CD8-positive, alpha-beta memory T cell (primary cell): ENCODE results near the gene TRIM65. TPM values are rescaled to one million over a fixed set of nuclear protein-coding genes. Genes with fewer than 3 reads are reported as not detected.
A peak's percentile ranks its signal among the peaks of the same experiment; 100 is the strongest.
"Not testable (repeated sequence)": the region's sequence is repeated elsewhere in the genome, so short reads cannot be mapped to it uniquely, and the experiment has no call there.

Experiments
- CTCF ChIA-PET: fragments of 350-600 bp; sonication (Branson Sonifier 250); formaldehyde crosslinking; loops from one replicate; lab custom pipeline; 2021; ENCODE audit warnings: antibody characterized with exemption; lab: Charles Lee
- POLR2A ChIA-PET: fragments of 350-600 bp; sonication (Branson Sonifier 250); formaldehyde crosslinking; loops from one replicate; lab custom pipeline; 2021; ENCODE audit warnings: antibody characterized with exemption; lab: Charles Lee
- DNase-seq, 5 donors: peaks; one replicate each; pipeline versions ENCODE4 v3.0.0 to v3.0.0-alpha.2; 2020 to 2022; ENCODE audit warnings: mixed read lengths in 1 of 5
- H3K27ac ChIP-seq: one replicate; pipeline ENCODE4 v1.7.0; 2013; ENCODE audit warnings: low read depth, mild to moderate bottlenecking, low read length, moderate library complexity
- H3K27me3 ChIP-seq: 2 replicates; pipeline ENCODE4 v1.7.0; 2013; ENCODE audit warnings: low read length, mild to moderate bottlenecking; ENCODE audit not compliant: insufficient read depth, poor library complexity, severe bottlenecking
- H3K36me3 ChIP-seq: 2 replicates; pipeline ENCODE4 v1.7.0; 2013; ENCODE audit warnings: mild to moderate bottlenecking, low read length, moderate library complexity; ENCODE audit not compliant: insufficient read depth
- H3K4me1 ChIP-seq: 2 replicates; pipeline ENCODE4 v1.7.0; 2013; ENCODE audit warnings: mild to moderate bottlenecking, low read length, moderate library complexity; ENCODE audit not compliant: insufficient read depth
- H3K4me3 ChIP-seq: 2 replicates; pipeline ENCODE4 v1.7.0; 2013; ENCODE audit warnings: mild to moderate bottlenecking, low read length
- H3K9me3 ChIP-seq: 2 replicates; pipeline ENCODE4 v1.7.0; 2013; ENCODE audit warnings: mild to moderate bottlenecking, low read length
- H3K27ac Mint-ChIP-seq, 8 donors: one replicate each; pipeline ENCODE4 v1.8.0; 2020 to 2021; ENCODE audit warnings: mixed read lengths in 8 of 8, mild to moderate bottlenecking in 6 of 8, inconsistent platforms in 3 of 8, moderate library complexity in 3 of 8
- H3K27me3 Mint-ChIP-seq, 2 donors: one replicate each; pipeline ENCODE4 v1.8.0; 2020 to 2021; ENCODE audit warnings: mixed read lengths in 2 of 2, mild to moderate bottlenecking in 1 of 2, moderate library complexity in 1 of 2
- H3K36me3 Mint-ChIP-seq, 3 donors: one replicate each; pipeline ENCODE4 v1.8.0; 2020 to 2021; ENCODE audit warnings: mixed read lengths in 3 of 3, inconsistent platforms in 1 of 3, mild to moderate bottlenecking in 1 of 3
- H3K4me1 Mint-ChIP-seq, 3 donors: one replicate each; pipeline ENCODE4 v1.8.0; 2020 to 2021; ENCODE audit warnings: mixed read lengths in 3 of 3, inconsistent platforms in 1 of 3, mild to moderate bottlenecking in 1 of 3
- H3K4me3 Mint-ChIP-seq, 7 donors: one replicate each; pipeline ENCODE4 v1.8.0; 2020 to 2021; ENCODE audit warnings: mixed read lengths in 7 of 7, mild to moderate bottlenecking in 6 of 7, moderate library complexity in 4 of 7, inconsistent platforms in 2 of 7
- H3K9me3 Mint-ChIP-seq, 5 donors: one replicate each; pipeline ENCODE4 v1.8.0; 2020 to 2022; ENCODE audit warnings: mixed read lengths in 5 of 5, mild to moderate bottlenecking in 3 of 5, moderate library complexity in 2 of 5, inconsistent platforms in 1 of 5
- polyA plus RNA-seq: library from polyadenylated mRNA; unstranded; fragments of 300-500 nt; fragmentation: Illumina TruSeq; gene quantifications from one replicate; pipeline ENCODE4 v1.2.3, GENCODE V29; 2021
- total RNA-seq, 2 experiments: library from RNA; stranded (reverse); gene quantifications; one replicate each; pipeline ENCODE4 v1.2.3, GENCODE V29; 2021

Gene TRIM65
- total and polyA plus RNA-seq, 3 experiments from 2014 or later = 28.1 to 35.4 (median 34.9) TPM

DNA sequence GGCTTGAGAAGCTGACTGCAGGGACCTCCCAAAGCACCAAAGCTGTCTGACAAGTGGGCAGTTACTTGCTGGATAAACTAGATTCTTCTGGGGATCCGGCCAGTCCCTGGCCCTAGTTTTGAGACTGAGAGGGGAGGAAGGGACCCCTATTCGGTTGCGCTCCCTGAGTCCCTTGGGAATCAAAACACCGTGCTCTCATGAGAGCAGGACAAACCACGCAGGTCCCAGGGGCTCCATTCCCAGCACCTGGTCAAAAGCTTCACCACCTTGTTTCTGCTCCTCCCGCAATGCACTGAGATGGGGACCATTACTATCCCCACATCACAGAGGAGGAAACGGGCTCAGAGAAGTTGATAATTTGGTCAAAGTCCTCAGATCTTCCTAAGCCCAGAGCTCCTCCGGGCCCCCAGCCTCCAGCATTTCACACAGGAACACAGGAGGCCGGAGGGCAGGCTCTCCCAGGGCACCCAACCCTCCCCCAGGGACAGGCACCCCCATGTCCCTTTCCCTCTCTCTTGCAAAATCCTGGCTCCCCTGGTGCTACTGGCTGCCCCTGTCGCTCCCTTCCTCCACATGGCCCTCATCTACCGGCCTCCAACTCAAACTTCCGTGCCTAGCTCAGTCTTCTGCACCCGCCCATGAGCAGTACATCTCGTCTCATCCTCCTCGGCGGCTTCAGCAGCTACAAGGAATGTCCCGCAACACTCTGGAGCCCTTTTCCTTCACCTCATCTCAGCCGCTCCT, 3.3 kb downstream of the TRIM65 start:
- Mint-ChIP-seq H3K4me1 (peaks cover 25 to 31% (median 26%) of the 10 kb centered on the region in 3 donors), H3K27ac (peak overlapping the region in 6 of 8 donors; percentile 30 to 82 (median 58)), H3K27me3 (no peaks in the 10 kb centered on the region), H3K4me3 (peak overlapping the region in 4 of 7 donors; percentile 30 to 66 (median 64)), H3K9me3 (no peaks in the 10 kb centered on the region), H3K36me3 (peaks cover 0 to 40% (median 0%) of the 10 kb centered on the region in 3 donors)
- Histone ChIP-seq H3K9me3 (no peaks in the 10 kb centered on the region), H3K4me3 (no peak overlapping the region), H3K4me1 (peaks cover 18% of the 10 kb centered on the region), H3K27ac (no peak overlapping the region), H3K36me3 (no peaks in the 10 kb centered on the region), H3K27me3 (no peaks in the 10 kb centered on the region)
- CTCF ChIA-PET = interaction anchor here (1.0 kb wide), 3 partner anchors 15 to 140 kb away, joined by 3 read pairs; partner anchors contain the start of gene TRIM47
- no peak for DNase-seq
- POLR2A ChIA-PET = interaction anchor here (1.0 kb wide), 1 partner anchor 11 kb away, joined by 3 read pairs; the partner anchor contains the start of gene MRPL38

GRCh38 chr17:75892556-75893224, 4.1 kb downstream of the TRIM65 start:
- ChIA-PET POLR2A (no interaction called here), CTCF (interaction anchor here (1.0 kb wide), 2 partner anchors 17 to 139 kb away, joined by 3 read pairs; no protein-coding TSS in a partner anchor)
- peak overlapping the region in 1 of 7 donors; percentile 36 for H3K4me3 Mint-ChIP-seq
- no peak for DNase-seq
- Histone ChIP-seq H3K9me3 (no peaks in the 10 kb centered on the region), H3K27ac (no peak overlapping the region), H3K4me3 (no peak overlapping the region), H3K36me3 (no peaks in the 10 kb centered on the region), H3K4me1 (peaks cover 18% of the 10 kb centered on the region), H3K27me3 (no peaks in the 10 kb centered on the region)
- peaks cover 0 to 34% (median 0%) of the 10 kb centered on the region in 3 donors for H3K36me3 Mint-ChIP-seq
- H3K27ac Mint-ChIP-seq = peak overlapping the region in 1 of 8 donors; percentile 36
- no peaks in the 10 kb centered on the region for H3K9me3 Mint-ChIP-seq
- peaks cover 23 to 30% (median 24%) of the 10 kb centered on the region in 3 donors for H3K4me1 Mint-ChIP-seq
- H3K27me3 Mint-ChIP-seq = no peaks in the 10 kb centered on the region

DNA sequence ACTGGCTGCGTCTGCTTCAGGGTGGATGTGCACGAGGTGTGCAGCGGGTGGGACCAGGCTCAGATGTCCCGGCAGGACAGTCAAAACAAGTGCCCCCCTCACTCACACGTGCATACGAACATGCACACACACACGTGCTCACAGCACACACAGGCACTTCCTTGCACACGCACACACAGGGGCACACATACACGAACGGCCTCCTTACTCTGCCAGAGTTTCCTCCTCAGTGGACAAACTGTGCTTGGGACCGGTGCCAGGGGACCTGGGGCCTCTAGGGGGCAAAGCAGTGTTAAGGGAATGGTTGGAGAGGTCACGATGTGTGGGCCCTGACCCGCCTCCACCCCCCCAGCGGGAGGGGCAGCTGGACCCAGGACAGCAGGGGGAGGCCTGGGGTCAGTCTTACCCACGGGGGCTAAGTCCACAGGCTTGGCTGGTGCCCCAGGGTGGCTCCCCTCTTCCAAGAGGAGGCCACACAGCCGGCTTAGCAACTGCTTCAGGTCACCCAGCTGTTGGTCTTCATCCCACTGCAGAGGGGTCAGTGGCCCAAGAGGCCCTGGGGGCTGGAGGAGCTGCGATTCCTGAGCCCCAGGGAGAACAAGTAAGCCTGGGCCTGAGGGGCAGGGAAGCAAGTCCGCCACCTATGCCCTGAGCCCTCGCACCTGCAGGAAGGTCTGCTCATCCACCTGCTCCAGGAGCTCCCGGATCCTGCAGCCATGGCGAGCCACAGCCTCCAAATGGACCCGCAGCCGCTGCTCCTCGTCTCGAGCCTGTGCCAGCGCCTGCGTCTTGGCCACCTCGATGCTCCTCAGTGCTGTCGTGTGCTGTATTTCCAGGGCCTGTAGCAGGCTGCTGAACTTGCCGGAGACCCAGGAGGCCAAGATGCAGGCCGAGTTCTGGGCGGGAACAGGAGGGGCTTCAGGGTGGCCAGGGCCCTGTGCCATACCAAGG, 4.9 kb downstream of the TRIM65 start:
- Mint-ChIP-seq H3K4me3 (peak overlapping the region in 1 of 7 donors; percentile 13), H3K27me3 (no peaks in the 10 kb centered on the region), H3K27ac (no peak overlapping the region), H3K9me3 (no peaks in the 10 kb centered on the region), H3K4me1 (peaks cover 19 to 23% (median 19%) of the 10 kb centered on the region in 3 donors), H3K36me3 (peaks cover 0 to 29% (median 0%) of the 10 kb centered on the region in 3 donors)
- no peaks in the 10 kb centered on the region for H3K27me3 ChIP-seq
- H3K9me3 ChIP-seq = no peaks in the 10 kb centered on the region
- no peak overlapping the region for H3K4me3 ChIP-seq
- ChIA-PET CTCF (interaction anchor here (0.7 kb wide), 1 partner anchor 144 kb away, joined by 3 read pairs; no protein-coding TSS in a partner anchor), POLR2A (interaction anchor here (0.5 kb wide), 1 partner anchor 12 kb away, joined by 3 read pairs; no protein-coding TSS in a partner anchor)
- DNase-seq = no peak
- H3K4me1 ChIP-seq = peaks cover 18% of the 10 kb centered on the region
- H3K27ac ChIP-seq = no peak overlapping the region
- H3K36me3 ChIP-seq = no peaks in the 10 kb centered on the region

DNA sequence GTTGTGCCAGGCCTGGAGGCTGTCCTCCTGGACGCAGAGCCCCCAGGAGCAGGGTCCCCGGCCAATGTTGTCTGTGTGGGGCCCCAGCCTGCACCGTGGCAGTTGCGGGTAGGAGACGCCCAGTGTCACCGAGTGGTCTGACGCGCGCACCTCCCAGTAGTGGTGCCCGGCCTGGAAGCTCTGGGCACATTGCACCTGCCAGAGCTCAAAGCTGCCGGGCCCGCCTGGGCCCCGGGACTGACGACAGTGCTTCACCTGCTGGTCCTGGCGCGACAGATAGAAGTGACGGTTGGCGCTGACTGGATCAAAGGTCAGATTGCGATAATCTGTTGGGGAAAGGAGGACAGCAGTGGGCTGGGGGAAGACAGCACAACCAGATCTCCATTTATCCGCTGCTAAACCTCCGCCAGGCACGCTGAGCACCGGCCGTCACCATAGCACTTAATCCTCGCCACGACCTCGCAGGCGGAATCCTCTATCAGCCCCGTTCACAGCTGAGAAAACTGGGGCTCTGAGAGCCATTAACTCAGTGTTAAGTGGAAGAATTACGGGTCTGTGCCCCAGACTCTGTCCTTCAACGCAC, 5.6 kb downstream of the TRIM65 start:
- H3K4me1 Mint-ChIP-seq = peaks cover 19 to 23% (median 19%) of the 10 kb centered on the region in 3 donors
- H3K27me3 ChIP-seq = no peaks in the 10 kb centered on the region
- H3K4me3 ChIP-seq = no peak overlapping the region
- H3K27ac Mint-ChIP-seq = no peak overlapping the region
- ChIA-PET POLR2A (interaction anchor here (0.5 kb wide), 1 partner anchor 11 kb away, joined by 3 read pairs; no protein-coding TSS in a partner anchor), CTCF (interaction anchor here (0.7 to 1.3 kb wide), 2 partner anchors 19 to 143 kb away, joined by 3 read pairs; no protein-coding TSS in a partner anchor)
- H3K4me1 ChIP-seq = peaks cover 18% of the 10 kb centered on the region
- no peak overlapping the region for H3K27ac ChIP-seq
- H3K9me3 ChIP-seq = no peaks in the 10 kb centered on the region
- H3K36me3 ChIP-seq = no peaks in the 10 kb centered on the region
- H3K36me3 Mint-ChIP-seq = peaks cover 0 to 29% (median 0%) of the 10 kb centered on the region in 3 donors
- no peak overlapping the region for H3K4me3 Mint-ChIP-seq
- DNase-seq = no peak
- H3K9me3 Mint-ChIP-seq = no peaks in the 10 kb centered on the region
- no peaks in the 10 kb centered on the region for H3K27me3 Mint-ChIP-seq

GRCh38 chr17:75889454-75889853, 7.3 kb downstream of the TRIM65 start:
- Mint-ChIP-seq H3K4me1 (peaks cover 8 to 10% (median 8%) of the 10 kb centered on the region in 3 donors), H3K9me3 (no peaks in the 10 kb centered on the region), H3K4me3 (no peak overlapping the region), H3K36me3 (peaks cover 0 to 27% (median 0%) of the 10 kb centered on the region in 3 donors), H3K27me3 (no peaks in the 10 kb centered on the region), H3K27ac (peak overlapping the region in 1 of 8 donors; percentile 33)
- Histone ChIP-seq H3K27ac (no peak overlapping the region), H3K36me3 (no peaks in the 10 kb centered on the region), H3K27me3 (no peaks in the 10 kb centered on the region), H3K4me3 (no peak overlapping the region), H3K9me3 (no peaks in the 10 kb centered on the region), H3K4me1 (peaks cover 3% of the 10 kb centered on the region)
- DNase-seq = no peak
- POLR2A ChIA-PET = no interaction called here
- CTCF ChIA-PET = interaction anchor here (1.0 to 1.6 kb wide), 4 partner anchors 10 to 18 kb away, joined by 3 to 4 read pairs (median 3); no protein-coding TSS in a partner anchor

DNA sequence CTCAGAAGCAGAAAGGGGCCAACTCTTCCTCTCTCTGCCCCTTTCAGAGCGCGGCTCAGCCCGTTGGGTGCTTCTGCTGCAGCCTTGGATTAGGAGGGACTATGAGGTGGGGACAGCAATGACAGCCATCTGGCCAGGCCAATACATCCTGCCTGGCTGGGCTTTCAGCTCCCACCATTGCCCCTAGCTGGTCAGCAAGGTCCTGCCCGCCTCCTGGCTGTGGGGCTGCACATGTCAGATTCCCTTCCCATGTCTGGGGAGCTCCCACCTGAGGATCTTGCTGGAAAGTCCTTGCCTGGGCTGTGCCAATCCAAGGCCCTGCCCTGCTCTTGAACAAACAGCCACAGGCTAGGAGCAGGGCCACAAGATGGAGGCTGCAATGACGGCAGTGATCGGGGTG, 8.3 kb downstream of the TRIM65 start:
- POLR2A ChIA-PET = no interaction called here
- Histone ChIP-seq H3K4me1 (no peaks in the 10 kb centered on the region), H3K9me3 (no peaks in the 10 kb centered on the region), H3K36me3 (no peaks in the 10 kb centered on the region), H3K27ac (no peak overlapping the region), H3K4me3 (no peak overlapping the region), H3K27me3 (no peaks in the 10 kb centered on the region)
- CTCF ChIA-PET = interaction anchor here (1.0 to 1.8 kb wide), 3 partner anchors 11 to 17 kb away, joined by 3 to 5 read pairs (median 5); no protein-coding TSS in a partner anchor
- Mint-ChIP-seq H3K27me3 (no peaks in the 10 kb centered on the region), H3K4me1 (no peaks in the 10 kb centered on the region), H3K4me3 (no peak overlapping the region), H3K27ac (peak overlapping the region in 1 of 8 donors; percentile 81), H3K36me3 (peaks cover 0 to 27% (median 0%) of the 10 kb centered on the region in 3 donors), H3K9me3 (no peaks in the 10 kb centered on the region)
- DNase-seq = no peak

DNA sequence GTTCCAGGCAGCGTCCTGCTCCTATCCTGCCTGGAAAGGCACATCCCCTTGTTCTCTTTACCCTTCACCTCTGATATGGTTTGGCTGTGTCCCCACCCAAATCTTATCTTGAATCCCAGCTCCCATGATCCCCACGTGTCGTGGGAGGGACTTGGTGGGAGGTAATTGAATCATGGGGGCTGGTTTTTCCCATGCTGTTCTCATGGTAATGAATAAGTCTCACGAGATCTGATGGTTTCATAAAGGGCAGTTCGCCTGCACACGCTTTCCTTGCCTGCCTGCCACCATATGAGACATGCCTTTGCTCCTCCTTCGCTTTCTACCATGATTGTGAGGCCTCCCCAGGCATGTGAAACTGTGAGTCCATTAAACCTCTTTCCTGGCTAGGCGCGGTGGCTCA, 10.9 kb downstream of the TRIM65 start:
- peak overlapping the region in 1 of 8 donors; percentile 83 for H3K27ac Mint-ChIP-seq

More for the DNA sequence above, 10.9 kb downstream of the TRIM65 start:
- DNase-seq, H3K9me3 ChIP-seq, H3K9me3 Mint-ChIP-seq, H3K4me1 ChIP-seq, H3K27me3 Mint-ChIP-seq, H3K36me3 ChIP-seq, H3K4me3 Mint-ChIP-seq, H3K4me1 Mint-ChIP-seq, H3K27me3 ChIP-seq, H3K27ac ChIP-seq, H3K4me3 ChIP-seq: not testable (repeated sequence)
- ChIA-PET CTCF (interaction anchor here (1.2 to 1.5 kb wide), 2 partner anchors 11 to 25 kb away, joined by 3 to 5 read pairs; partner anchors contain the start of gene TRIM65), POLR2A (interaction anchor here (0.6 to 1.0 kb wide), 3 partner anchors 10 to 453 kb away, joined by 3 to 8 read pairs (median 3); no protein-coding TSS in a partner anchor)
- peaks cover 0 to 12% (median 0%) of the 10 kb centered on the region in 3 donors for H3K36me3 Mint-ChIP-seq
